SU-DHL-6 (cell line): Measurements from ENCODE around the gene METTL14.

Source experiments
- CTCF ChIP-seq: fragments of 200-600 bp; sonication (generic); IDR thresholded peaks from one replicate; pipeline ENCODE4 v1.5.1; 2017; ENCODE audit warnings: antibody characterized with exemption, mild to moderate bottlenecking, low read length, moderate library complexity; ENCODE audit not compliant: insufficient read depth, poor library complexity, severe bottlenecking
- EZH2phosphoT487 ChIP-seq: fragments of 200-600 bp; sonication (generic), shearing (Covaris generic); conservative IDR thresholded peaks from 2 replicates; pipeline ENCODE4 v1.6.1; 2018; ENCODE audit warnings: mild to moderate bottlenecking, antibody characterized with exemption, low read length, moderate library complexity, mixed read lengths

GRCh38 chr4:118676128-118676527, 9.1 kb upstream of the METTL14 start:
- TF ChIP-seq CTCF (no peak), EZH2phosphoT487 (no peak)
